Endodermal cell (in vitro differentiated cells): Measurements from ENCODE around the gene RAB4A. TPM values are rescaled to one million over a fixed set of nuclear protein-coding genes. Genes with fewer than 3 reads are reported as not detected.

Experiments
- DNase-seq: peaks from one replicate; pipeline ENCODE4 v3.0.0-alpha.2; 2017
- H3K27ac ChIP-seq: 2 replicates; pipeline ENCODE4 v1.5.1; 2013; ENCODE audit warnings: mild to moderate bottlenecking, low read depth, low read length, moderate library complexity
- H3K27me3 ChIP-seq: 2 replicates; pipeline ENCODE4 v1.6.1; 2013; ENCODE audit warnings: mild to moderate bottlenecking, low read length, moderate library complexity; ENCODE audit not compliant: insufficient read depth, control insufficient read depth, poor library complexity, severe bottlenecking
- H3K36me3 ChIP-seq: 2 replicates; pipeline ENCODE4 v1.7.0; 2013; ENCODE audit warnings: mild to moderate bottlenecking, low read length, moderate library complexity; ENCODE audit not compliant: control insufficient read depth, insufficient read depth
- H3K4me1 ChIP-seq: one replicate; pipeline ENCODE4 v1.7.0; 2013; ENCODE audit warnings: low read length; ENCODE audit not compliant: control insufficient read depth, insufficient read depth
- H3K4me3 ChIP-seq: 2 replicates; pipeline ENCODE4 v1.5.1; 2013; ENCODE audit warnings: mild to moderate bottlenecking, low read length, moderate library complexity
- H3K9ac ChIP-seq: 2 replicates; pipeline ENCODE4 v1.6.1; 2013; ENCODE audit warnings: mild to moderate bottlenecking, low read length, moderate library complexity; ENCODE audit not compliant: poor library complexity, severe bottlenecking; ENCODE audit errors: extremely low read depth
- H3K9me3 ChIP-seq: 2 replicates; pipeline ENCODE4 v1.6.1; 2013; ENCODE audit warnings: mild to moderate bottlenecking, low read length, moderate library complexity; ENCODE audit not compliant: control insufficient read depth
- H3K27ac Mint-ChIP-seq: 2 replicates; pipeline ENCODE4 v1.8.0; 2020; ENCODE audit warnings: mixed read lengths
- H3K27me3 Mint-ChIP-seq: 2 replicates; pipeline ENCODE4 v1.8.0; 2021; ENCODE audit warnings: mild to moderate bottlenecking, mixed read lengths; ENCODE audit not compliant: insufficient read depth
- H3K36me3 Mint-ChIP-seq: 2 replicates; pipeline ENCODE4 v1.8.0; 2020; ENCODE audit warnings: low read depth, mixed read lengths
- H3K4me1 Mint-ChIP-seq: 2 replicates; pipeline ENCODE4 v1.8.0; 2020; ENCODE audit warnings: mixed read lengths
- H3K4me3 Mint-ChIP-seq: 2 replicates; pipeline ENCODE4 v1.8.0; 2020; ENCODE audit warnings: mild to moderate bottlenecking, moderate library complexity, mixed read lengths
- H3K9me3 Mint-ChIP-seq: 2 replicates; pipeline ENCODE4 v1.8.0; 2020; ENCODE audit warnings: mild to moderate bottlenecking, mixed read lengths
- CTCF ChIP-seq: fragments of 200-600 bp; sonication (generic); conservative IDR thresholded peaks from 2 replicates; pipeline ENCODE4 v1.5.0; 2021; ENCODE audit warnings: antibody characterized with exemption, mild to moderate bottlenecking
- WGBS, 2 experiments: methylation state at CpG; one replicate each; pipeline versions ENCODE4 v1.1.5 to v1.1.7; 2013; ENCODE audit warnings: missing lambda C conversion rate in 2 of 2, mixed read lengths in 1 of 2; ENCODE audit not compliant: insufficient coverage in 1 of 2, insufficient read length in 1 of 2; 5-methylcytosine and 5-hydroxymethylcytosine counted together
- total RNA-seq, 2 donors: library from RNA; stranded (reverse); fragmentation: NEBNext Ultra II Directional in 1 of 2; extraction: Animal tissue kit (Norgen Biotek cat#: 25700) in 1 of 2; gene quantifications; 2 replicates in 1 of 2; 3 replicates in 1 of 2; pipeline ENCODE4 v1.2.1, GENCODE V29; 2021

RAB4A gene
- total RNA-seq, 2 donors from 2014 or later, result 46.2 to 48.9 TPM

GRCh38 chr1:229241390-229241789 is 29.5 kb upstream of the RAB4A start:
- Mint-ChIP-seq H3K36me3 (peaks cover 2% of the 10 kb centered on the region), H3K4me1 (no peaks in the 10 kb centered on the region), H3K4me3 (no peak overlapping the region), H3K27me3 (no peaks in the 10 kb centered on the region), H3K9me3 (peaks cover 24% of the 10 kb centered on the region), H3K27ac (no peak overlapping the region)
- Histone ChIP-seq H3K4me3 (no peak overlapping the region), H3K4me1 (no peaks in the 10 kb centered on the region), H3K27me3 (no peaks in the 10 kb centered on the region), H3K9ac (no peak overlapping the region), H3K27ac (no peak overlapping the region), H3K9me3 (peaks cover 7% of the 10 kb centered on the region), H3K36me3 (no peaks in the 10 kb centered on the region)
- WGBS, 2 experiments, result 79 to 82% methylated on average over 2 to 4 of the region's 4 CpGs
- DNase-seq, result peak; percentile 18
- no peak for TF ChIP-seq CTCF

GRCh38 chr1:229243638-229244037 is 27.3 kb upstream of the RAB4A start:
- no peak for TF ChIP-seq CTCF
- no peak overlapping the region for H3K4me3 Mint-ChIP-seq
- no peak overlapping the region for H3K9ac ChIP-seq
- H3K27ac ChIP-seq, result no peak overlapping the region
- H3K4me1 Mint-ChIP-seq, result peaks cover 3% of the 10 kb centered on the region
- WGBS, 2 experiments, result 94 to 100% methylated on average over 1 to 3 of the region's 4 CpGs
- peaks cover 24% of the 10 kb centered on the region for H3K9me3 Mint-ChIP-seq
- no peaks in the 10 kb centered on the region for H3K4me1 ChIP-seq
- no peaks in the 10 kb centered on the region for H3K27me3 Mint-ChIP-seq
- peaks cover 2% of the 10 kb centered on the region for H3K36me3 Mint-ChIP-seq
- H3K4me3 ChIP-seq, result no peak overlapping the region
- no peaks in the 10 kb centered on the region for H3K27me3 ChIP-seq
- H3K9me3 ChIP-seq, result peaks cover 7% of the 10 kb centered on the region
- no peak overlapping the region for H3K27ac Mint-ChIP-seq
- peak; percentile 6 for DNase-seq
- H3K36me3 ChIP-seq, result no peaks in the 10 kb centered on the region

- Histone ChIP-seq H3K36me3 (no peaks in the 10 kb centered on the region), H3K4me3 (no peak overlapping the region), H3K4me1 (no peaks in the 10 kb centered on the region), H3K9me3 (peaks cover 7% of the 10 kb centered on the region), H3K27me3 (no peaks in the 10 kb centered on the region), H3K27ac (no peak overlapping the region), H3K9ac (no peak overlapping the region)
- DNase-seq, result peak; percentile 24
- H3K9me3 Mint-ChIP-seq, result peaks cover 24% of the 10 kb centered on the region
- no peak overlapping the region for H3K4me3 Mint-ChIP-seq
- H3K4me1 Mint-ChIP-seq, result peaks cover 7% of the 10 kb centered on the region
- 85 to 89% methylated on average over 2 to 3 of the region's 3 CpGs for WGBS, 2 experiments
- H3K27ac Mint-ChIP-seq, result no peak overlapping the region
- TF ChIP-seq CTCF, result no peak
- peaks cover 2% of the 10 kb centered on the region for H3K36me3 Mint-ChIP-seq
- peaks cover 3% of the 10 kb centered on the region for H3K27me3 Mint-ChIP-seq
Observed at GRCh38 chr1:229244091-229244490, 26.8 kb upstream of the RAB4A start.
